PC-9 (cell line): ENCODE measurements around the gene GRB14.

Experiments
- CTCF ChIP-seq: fragments of 200-600 bp; sonication (generic); conservative IDR thresholded peaks from 2 replicates; pipeline ENCODE4 v1.6.1; 2017; ENCODE audit warnings: mixed run types, antibody characterized with exemption, mild to moderate bottlenecking, moderate library complexity
- EZH2 ChIP-seq: fragments of 200-600 bp; sonication (generic); IDR thresholded peaks from 2 replicates; pipeline ENCODE4 v1.8.0; 2017; ENCODE audit warnings: antibody characterized with exemption, low read depth

DNA sequence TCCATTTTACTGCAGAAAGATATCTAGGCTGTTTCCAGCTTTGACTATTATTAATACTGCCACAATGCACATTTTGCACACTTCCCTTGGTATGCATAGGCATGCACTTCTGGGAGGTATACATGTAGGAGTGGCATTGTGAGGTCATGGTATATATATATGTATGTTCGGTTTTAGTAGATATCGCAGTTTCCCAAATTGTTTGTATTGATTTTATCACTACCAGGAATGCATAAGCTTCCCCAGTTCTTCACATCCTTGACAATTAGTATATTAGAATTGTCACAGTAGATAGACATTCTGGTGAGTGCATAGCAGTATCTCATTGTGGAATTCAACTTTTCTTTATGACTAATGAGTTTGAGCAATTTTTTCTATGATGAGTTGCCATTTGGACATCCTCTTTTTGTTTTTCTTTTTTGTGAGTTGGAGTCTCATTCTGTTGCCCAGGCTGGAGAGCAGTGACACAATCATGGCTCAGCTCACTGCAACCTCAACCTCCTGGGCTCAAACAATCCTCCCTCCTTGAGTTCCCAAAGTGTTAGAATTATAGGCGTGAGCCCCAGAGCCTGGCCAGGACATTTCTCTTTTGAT lies 4.2 kb upstream of the GRB14 start:
- TF ChIP-seq CTCF (no peak), EZH2 (no peak)
